Measurements from ENCODE around the gene KLHL35.
"Not testable (repeated sequence)": the region's sequence is repeated elsewhere in the genome, so short reads cannot be mapped to it uniquely, and the experiment has no call there.

KLHL35 gene

DNA sequence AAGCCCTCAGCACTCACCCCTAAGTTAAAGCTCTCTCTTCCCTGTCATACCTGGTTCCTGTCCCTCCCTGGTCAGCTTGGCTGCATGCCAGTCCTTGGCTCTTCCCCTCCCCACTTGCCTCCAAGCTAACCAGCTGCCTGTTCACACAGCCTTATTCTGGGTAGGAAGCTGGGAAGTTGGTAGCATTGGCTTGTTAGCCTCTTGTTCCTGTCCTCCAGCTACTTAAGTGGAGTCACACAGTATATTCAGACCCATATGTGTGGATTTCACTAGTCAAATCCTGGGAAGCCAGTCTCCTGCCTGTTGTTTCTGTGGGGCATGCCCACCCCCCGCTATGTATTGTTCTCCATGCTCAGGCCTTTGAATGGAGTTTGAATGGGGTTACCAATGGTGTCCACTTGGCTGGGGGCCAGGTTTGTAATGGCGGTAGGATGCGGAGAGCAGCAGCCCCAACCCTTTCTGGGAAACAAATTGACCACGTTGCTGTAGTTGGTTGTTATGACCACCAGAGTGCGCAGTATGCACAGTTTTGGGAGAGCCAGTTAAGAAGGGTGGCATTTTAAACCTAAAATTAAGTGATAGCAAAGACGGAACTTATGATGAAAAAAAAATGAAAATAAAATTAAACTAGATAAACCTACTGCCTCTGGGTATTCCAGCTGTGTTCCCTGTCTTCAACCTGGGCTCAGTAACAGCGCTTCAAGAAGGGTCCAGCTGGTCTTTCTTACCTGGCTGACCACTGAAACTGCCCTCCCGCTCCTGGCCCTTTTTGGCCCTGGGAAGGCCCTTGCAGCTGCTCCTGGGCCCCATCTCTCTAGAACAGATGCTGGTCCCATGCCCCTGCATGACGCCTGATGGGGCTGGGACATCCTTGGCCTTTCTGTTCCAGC is 44.4 kb downstream of the KLHL35 start:
- Mint-ChIP-seq H3K27me3 (ENCODE audit: low read depth) (peaks cover 16% of the 10 kb centered on the region), H3K27ac (no peak overlapping the region), H3K36me3 (ENCODE audit: low read depth) (no peaks in the 10 kb centered on the region), H3K4me3 (no peak overlapping the region), H3K4me1 (ENCODE audit: low read depth) (peaks cover 12% of the 10 kb centered on the region), H3K9me3 (no peaks in the 10 kb centered on the region)
- peak; percentile 61 for DNase-seq (ENCODE audit: low spot score)

DNA sequence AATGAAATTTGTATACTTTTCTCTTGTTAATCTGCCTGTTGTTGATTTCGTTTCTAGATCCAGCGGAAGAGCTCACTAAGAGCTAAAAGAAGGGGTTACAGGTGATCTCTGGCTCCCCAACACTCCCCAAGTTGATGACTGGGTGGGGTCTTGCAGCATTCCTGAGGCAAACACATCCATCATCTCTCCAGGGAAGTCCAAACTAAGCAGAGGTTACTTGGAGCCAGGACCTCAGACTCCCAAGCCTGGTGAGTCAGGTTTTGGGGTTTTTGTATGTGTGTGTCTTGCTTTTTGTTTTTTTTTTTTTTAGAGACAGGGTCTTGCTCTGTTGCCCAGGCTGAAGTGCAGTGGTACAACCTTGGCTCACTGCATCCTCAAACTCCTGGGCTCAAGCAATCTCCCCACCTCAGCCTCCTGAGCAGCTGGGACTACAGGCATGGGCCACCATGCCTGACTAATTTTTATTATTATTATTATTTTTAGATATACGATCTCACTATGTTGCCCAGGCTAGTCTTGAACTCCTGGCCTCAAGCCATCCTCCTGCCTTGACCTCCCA is 45.2 kb downstream of the KLHL35 start:
- peaks cover 18% of the 10 kb centered on the region for H3K4me1 Mint-ChIP-seq (ENCODE audit: low read depth)
- DNase-seq (ENCODE audit: low spot score): no peak
- H3K9me3 Mint-ChIP-seq: no peaks in the 10 kb centered on the region
- peaks cover 16% of the 10 kb centered on the region for H3K27me3 Mint-ChIP-seq (ENCODE audit: low read depth)
- H3K4me3 Mint-ChIP-seq: no peak overlapping the region
- no peaks in the 10 kb centered on the region for H3K36me3 Mint-ChIP-seq (ENCODE audit: low read depth)
- no peak overlapping the region for H3K27ac Mint-ChIP-seq

DNA sequence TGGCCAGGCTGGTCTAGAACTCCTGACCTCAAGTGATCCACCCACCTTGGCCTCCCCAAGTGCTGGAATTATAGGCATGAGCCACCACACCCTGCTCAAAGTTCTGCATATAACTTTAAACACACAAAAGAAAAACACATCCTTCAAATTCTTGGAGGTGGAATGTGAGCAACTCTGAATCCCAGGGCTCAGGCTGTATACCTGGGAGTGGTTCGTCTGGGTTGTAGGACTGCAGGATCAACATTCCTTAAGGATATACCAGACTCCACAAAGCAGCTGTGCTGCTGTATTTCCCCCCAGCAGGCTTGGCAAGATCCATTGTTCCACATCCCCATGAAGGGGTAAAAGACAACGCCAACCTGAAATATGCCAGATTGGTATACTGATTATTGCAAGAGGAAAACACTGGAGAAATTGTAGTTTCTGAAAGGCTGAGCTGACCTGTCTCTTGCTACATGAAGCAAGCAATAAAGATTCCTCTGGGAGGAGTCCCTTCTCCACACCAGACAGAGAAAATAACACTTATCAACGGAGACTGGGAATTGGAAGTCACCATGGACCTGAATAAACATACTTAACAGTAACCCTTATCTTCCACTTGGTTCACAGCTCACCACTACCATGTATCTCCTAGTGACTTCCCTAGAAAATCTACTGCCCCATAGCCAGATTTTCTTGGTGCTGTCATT is 45.9 kb downstream of the KLHL35 start:
- Mint-ChIP-seq H3K27ac (no peak overlapping the region), H3K4me3 (no peak overlapping the region), H3K36me3 (ENCODE audit: low read depth) (no peaks in the 10 kb centered on the region), H3K9me3 (no peaks in the 10 kb centered on the region), H3K4me1 (ENCODE audit: low read depth) (peaks cover 18% of the 10 kb centered on the region), H3K27me3 (ENCODE audit: low read depth) (peaks cover 16% of the 10 kb centered on the region)
- DNase-seq (ENCODE audit: low spot score): no peak

DNA sequence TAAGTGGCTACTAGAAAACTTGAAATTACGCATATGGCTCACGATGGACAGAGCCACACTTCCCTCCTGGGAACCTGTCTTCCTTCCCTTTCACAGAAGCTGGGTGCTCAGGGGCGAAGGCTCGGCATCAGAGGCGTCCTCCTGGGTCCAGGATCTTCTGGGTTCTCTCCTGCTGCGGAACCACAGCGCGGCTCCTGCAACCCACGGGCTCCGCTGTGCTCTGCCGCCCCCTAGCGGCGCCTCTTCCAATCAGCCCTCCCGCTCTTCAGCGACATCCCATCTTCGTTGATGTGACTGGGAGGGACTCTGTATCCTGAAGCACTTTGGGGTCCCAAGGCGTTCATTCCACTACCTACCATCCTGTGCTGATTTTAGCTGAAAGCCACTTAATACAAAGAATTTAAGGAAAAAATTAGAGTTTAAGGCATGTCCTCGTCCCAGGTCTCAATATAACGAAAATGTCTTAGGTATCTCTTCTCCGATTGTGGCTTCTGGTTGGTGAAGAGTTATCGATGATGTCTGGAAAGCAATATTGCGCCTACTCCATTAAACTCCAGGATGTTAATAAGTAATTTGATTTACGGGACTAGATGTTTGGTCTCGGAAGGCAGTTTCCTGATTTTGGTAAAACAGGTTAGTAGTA is 48.4 kb downstream of the KLHL35 start:
- Mint-ChIP-seq H3K27me3 (ENCODE audit: low read depth) (peaks cover 5% of the 10 kb centered on the region), H3K4me1 (ENCODE audit: low read depth) (peaks cover 18% of the 10 kb centered on the region), H3K27ac (peak overlapping the region; percentile 69), H3K9me3 (no peaks in the 10 kb centered on the region), H3K4me3 (peak overlapping the region; percentile 78), H3K36me3 (ENCODE audit: low read depth) (no peaks in the 10 kb centered on the region)
- DNase-seq (ENCODE audit: low spot score): peak; percentile 66

DNA sequence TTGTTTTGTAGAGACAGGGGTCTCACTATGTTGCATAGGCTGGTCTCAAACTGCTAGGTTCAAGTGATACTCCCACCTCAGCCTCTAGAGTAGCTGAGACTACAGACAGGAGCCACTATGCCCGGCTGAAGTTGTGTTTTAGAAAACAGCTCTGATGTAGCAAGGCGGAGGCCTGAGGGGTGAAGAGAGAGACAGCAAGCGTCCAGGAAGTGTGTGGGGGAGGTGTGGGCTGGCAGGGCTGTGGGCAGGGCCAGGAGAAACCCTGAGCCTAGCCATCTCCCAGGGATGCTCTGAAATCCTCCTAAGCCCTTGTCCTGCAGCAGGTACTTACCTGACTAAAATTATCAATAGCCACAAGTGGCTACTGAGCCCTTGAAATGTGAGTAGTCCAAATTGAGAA is 49.8 kb downstream of the KLHL35 start:
- Mint-ChIP-seq H3K9me3 (no peaks in the 10 kb centered on the region), H3K27me3 (ENCODE audit: low read depth) (peaks cover 5% of the 10 kb centered on the region), H3K4me3 (peak overlapping the region; percentile 32), H3K36me3 (ENCODE audit: low read depth) (no peaks in the 10 kb centered on the region), H3K27ac (peak overlapping the region; percentile 45), H3K4me1 (ENCODE audit: low read depth) (peaks cover 18% of the 10 kb centered on the region)
- no peak for DNase-seq (ENCODE audit: low spot score)

DNA sequence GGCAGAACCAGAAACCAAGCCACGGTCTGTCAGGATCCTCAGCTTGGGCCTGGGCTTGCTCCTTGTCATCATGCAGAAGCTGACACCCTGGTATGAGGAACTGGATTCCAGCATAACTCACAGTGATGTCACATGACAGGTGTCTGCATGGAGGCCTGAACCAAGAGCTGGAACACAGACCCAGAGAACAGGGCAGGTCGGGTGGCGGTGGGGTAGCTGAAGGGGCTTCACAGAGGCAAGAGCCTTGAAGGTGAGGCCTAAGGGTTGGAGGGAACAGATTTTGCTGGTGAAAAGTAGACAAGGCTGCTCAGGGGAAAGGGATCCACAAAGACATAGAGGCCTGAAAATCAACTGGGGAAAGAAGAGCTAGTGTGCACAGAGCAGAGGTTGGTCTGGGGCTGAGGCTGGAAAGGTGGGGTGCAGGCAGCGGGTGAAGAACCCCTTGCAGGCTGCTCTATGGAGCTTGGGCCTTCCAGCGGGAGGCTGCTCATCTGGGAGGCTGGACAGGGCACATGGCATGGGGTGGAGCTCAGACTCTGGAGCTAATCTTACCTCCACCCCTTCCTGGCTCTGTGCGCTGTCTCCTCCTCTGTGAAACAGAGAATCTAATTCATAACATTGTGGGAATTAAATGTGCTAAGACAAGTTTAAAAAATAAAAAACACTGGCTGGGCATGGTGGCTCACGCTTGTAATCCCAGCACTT is 52.1 kb downstream of the KLHL35 start:
- Mint-ChIP-seq H3K27me3 (ENCODE audit: low read depth) (no peaks in the 10 kb centered on the region), H3K27ac (peak overlapping the region; percentile 19), H3K4me1 (ENCODE audit: low read depth) (peaks cover 18% of the 10 kb centered on the region), H3K36me3 (ENCODE audit: low read depth) (no peaks in the 10 kb centered on the region), H3K9me3 (no peaks in the 10 kb centered on the region), H3K4me3 (no peak overlapping the region)
- no peak for DNase-seq (ENCODE audit: low spot score)

DNA sequence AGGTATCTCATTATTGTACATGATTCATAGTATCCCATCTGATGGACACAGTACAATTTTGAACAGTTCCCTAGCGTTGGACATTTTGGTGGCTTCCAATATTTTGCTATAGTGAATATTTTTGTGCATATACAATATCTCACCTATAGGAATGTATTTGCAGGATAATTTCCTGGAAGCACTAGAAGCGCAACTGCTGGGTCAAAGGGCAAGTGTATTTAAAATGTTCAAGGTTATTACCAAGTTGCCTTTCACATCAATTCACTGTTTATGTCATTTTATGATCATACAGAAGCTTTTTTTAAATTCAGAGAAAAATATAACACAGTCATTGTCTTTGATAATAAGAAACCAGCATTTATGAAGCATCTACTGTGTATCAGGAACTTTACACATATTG is 52.8 kb downstream of the KLHL35 start:
- Mint-ChIP-seq H3K27me3 (ENCODE audit: low read depth) (no peaks in the 10 kb centered on the region), H3K27ac (no peak overlapping the region), H3K36me3 (ENCODE audit: low read depth) (no peaks in the 10 kb centered on the region), H3K9me3 (no peaks in the 10 kb centered on the region), H3K4me1 (ENCODE audit: low read depth) (peaks cover 19% of the 10 kb centered on the region), H3K4me3 (no peak overlapping the region)
- no peak for DNase-seq (ENCODE audit: low spot score)

DNA sequence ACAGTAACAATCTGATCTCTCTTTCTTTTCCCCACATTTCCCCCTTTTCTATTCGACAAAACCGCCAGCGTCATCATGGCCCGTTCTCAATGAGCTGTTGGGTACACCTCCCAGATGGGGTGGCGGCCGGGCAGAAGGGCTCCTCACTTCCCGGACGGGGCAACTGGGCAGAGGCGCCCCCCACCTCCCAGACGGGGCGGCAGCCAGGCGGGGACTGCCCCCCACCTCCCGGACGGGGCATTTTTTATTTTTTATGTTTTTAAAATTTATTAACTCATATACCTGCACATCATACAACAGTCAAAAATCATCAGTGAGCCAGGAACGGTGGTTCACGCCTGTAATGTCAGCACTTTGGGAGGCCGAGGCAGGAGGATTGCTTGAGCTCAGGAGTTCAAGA is 54.2 kb downstream of the KLHL35 start:
- not testable (repeated sequence) for H3K36me3 Mint-ChIP-seq (ENCODE audit: low read depth); H3K27ac Mint-ChIP-seq; H3K4me1 Mint-ChIP-seq (ENCODE audit: low read depth); DNase-seq (ENCODE audit: low spot score); H3K4me3 Mint-ChIP-seq; H3K9me3 Mint-ChIP-seq; H3K27me3 Mint-ChIP-seq (ENCODE audit: low read depth)

DNA sequence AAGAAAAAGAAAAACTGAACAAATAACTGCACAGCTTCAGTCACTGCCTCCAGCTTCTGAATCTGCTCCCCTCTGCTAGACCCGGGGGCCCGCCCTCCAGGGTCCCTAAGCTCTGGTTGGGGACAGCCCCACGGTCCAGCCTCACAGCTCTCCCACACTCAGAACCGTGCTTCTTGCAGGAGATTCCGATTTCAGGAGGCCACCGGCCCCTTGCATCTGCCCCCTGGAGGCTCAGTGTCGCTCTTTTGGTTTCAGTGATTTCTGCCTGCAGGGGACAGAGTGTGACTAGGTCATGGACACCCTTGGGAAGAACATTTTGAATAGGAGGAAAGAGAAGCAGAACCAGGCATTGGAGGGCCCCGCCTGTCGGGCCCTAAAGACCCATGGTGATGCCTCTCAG is 56.8 kb downstream of the KLHL35 start:
- no peak overlapping the region for H3K4me3 Mint-ChIP-seq
- no peak overlapping the region for H3K27ac Mint-ChIP-seq
- H3K36me3 Mint-ChIP-seq (ENCODE audit: low read depth): no peaks in the 10 kb centered on the region
- no peaks in the 10 kb centered on the region for H3K27me3 Mint-ChIP-seq (ENCODE audit: low read depth)
- no peak for DNase-seq (ENCODE audit: low spot score)
- peaks cover 11% of the 10 kb centered on the region for H3K4me1 Mint-ChIP-seq (ENCODE audit: low read depth)
- H3K9me3 Mint-ChIP-seq: no peaks in the 10 kb centered on the region

DNA sequence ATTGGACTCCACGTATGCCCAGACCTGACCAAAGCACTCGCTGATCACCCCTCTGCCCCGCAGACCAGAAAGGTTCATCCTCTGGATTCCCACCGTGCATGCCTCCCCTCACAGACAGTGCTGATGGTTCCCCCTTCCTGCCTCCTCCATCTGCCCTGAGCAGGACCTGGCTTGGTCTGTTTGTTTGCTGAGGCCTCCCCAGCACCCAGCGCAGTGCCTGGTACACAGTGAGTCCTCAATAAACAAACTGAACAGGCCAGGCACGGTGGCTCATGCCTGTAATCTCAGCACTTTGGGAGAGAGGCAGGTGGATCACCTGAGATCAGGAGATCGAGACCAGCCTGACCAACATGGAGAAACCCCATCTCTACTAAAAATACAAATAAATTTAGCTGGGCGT is 57.4 kb downstream of the KLHL35 start:
- Mint-ChIP-seq H3K4me3 (no peak overlapping the region), H3K36me3 (ENCODE audit: low read depth) (no peaks in the 10 kb centered on the region), H3K27me3 (ENCODE audit: low read depth) (no peaks in the 10 kb centered on the region), H3K9me3 (no peaks in the 10 kb centered on the region), H3K27ac (no peak overlapping the region), H3K4me1 (ENCODE audit: low read depth) (peaks cover 11% of the 10 kb centered on the region)
- no peak for DNase-seq (ENCODE audit: low spot score)

DNA sequence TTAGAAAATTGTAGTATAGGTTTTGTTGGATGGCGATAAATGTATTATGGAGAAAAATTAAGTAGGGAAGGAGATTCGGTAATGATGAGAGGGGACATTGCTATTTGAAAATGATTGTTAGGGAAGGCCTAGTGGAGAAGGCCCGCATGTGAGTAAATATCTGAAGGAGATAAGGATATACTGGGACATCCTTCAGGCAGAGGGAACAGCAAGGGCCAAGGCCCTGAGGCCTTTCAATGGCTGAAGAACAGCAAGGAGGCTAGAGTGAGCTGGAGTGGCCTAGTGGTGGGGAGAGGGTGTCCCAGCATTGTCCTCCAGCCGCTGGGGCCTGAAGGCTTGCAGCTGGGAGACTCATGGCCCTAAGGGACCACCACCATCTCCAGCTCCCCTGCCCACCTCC is 58.4 kb downstream of the KLHL35 start:
- H3K9me3 Mint-ChIP-seq: peaks cover 4% of the 10 kb centered on the region
- no peaks in the 10 kb centered on the region for H3K27me3 Mint-ChIP-seq (ENCODE audit: low read depth)
- no peak for DNase-seq (ENCODE audit: low spot score)
- H3K4me3 Mint-ChIP-seq: no peak overlapping the region
- H3K4me1 Mint-ChIP-seq (ENCODE audit: low read depth): peaks cover 16% of the 10 kb centered on the region
- H3K36me3 Mint-ChIP-seq (ENCODE audit: low read depth): peaks cover 4% of the 10 kb centered on the region
- no peak overlapping the region for H3K27ac Mint-ChIP-seq

DNA sequence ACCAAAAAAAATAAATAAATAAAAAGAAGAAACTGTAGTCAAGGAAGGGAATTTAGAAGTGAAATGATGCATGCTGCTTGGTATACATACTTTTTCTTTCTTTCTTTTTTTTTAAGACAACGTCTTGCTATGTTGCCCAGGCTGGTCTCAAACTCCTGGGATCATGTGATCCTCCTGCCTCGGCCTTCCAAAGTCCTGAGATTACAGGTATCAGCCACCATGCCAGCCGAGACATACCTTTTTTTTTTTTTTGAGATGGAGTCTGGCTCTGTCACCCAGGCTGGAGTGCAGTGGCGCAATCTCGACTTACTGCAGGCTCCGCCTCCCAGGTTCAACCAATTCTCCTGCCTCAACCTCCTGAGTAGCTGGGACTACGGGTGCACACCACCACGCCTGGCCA is 59.8 kb downstream of the KLHL35 start:
- Mint-ChIP-seq H3K4me3 (no peak overlapping the region), H3K27me3 (ENCODE audit: low read depth) (no peaks in the 10 kb centered on the region), H3K36me3 (ENCODE audit: low read depth) (peaks cover 4% of the 10 kb centered on the region), H3K9me3 (peaks cover 4% of the 10 kb centered on the region), H3K27ac (no peak overlapping the region), H3K4me1 (ENCODE audit: low read depth) (peaks cover 21% of the 10 kb centered on the region)
- no peak for DNase-seq (ENCODE audit: low spot score)

Data from T-helper 2 cell treated with Interferon-gamma antibody and Interleukin-4, amounts not matched to agents 5 μg/mL and 100 μg/mL, for 36 hours (primary cell).